BJ (cell line): ENCODE results near the gene SLFN12L. TPM values are rescaled to one million over a fixed set of nuclear protein-coding genes. Genes with fewer than 3 reads are reported as not detected.

Experiments
- CTCF ChIA-PET: fragments of 350-600 bp; formaldehyde crosslinking; extraction: SDS; loops from one replicate; lab custom pipeline; 2021; ENCODE audit warnings: antibody characterized with exemption, inconsistent platforms; lab: Yijun Ruan, JAX
- POLR2A ChIA-PET: fragments of 300-600 bp; sonication (Branson Sonifier 250); formaldehyde crosslinking; extraction: SDS; loops from one replicate; lab custom pipeline; 2021; ENCODE audit warnings: antibody characterized with exemption; lab: Charles Lee
- DNase-seq: peaks from one replicate; pipeline ENCODE4 v3.0.0-alpha.2; 2011; ENCODE audit warnings: low read depth
- H3K27me3 ChIP-seq: 2 replicates; pipeline ENCODE4 v1.6.0; 2011; ENCODE audit warnings: low read length; ENCODE audit not compliant: control insufficient read depth, insufficient read depth
- H3K36me3 ChIP-seq: 2 replicates; pipeline ENCODE4 v1.5.1; 2011; ENCODE audit warnings: low read length; ENCODE audit not compliant: control insufficient read depth, insufficient read depth
- H3K4me3 ChIP-seq: 2 replicates; pipeline ENCODE4 v1.5.1; 2011; ENCODE audit warnings: low read depth, mild to moderate bottlenecking, control low read depth, low read length
- polyA plus RNA-seq: library from polyadenylated mRNA; depleted of rRNA; stranded (reverse); fragments of >200 nt; gene quantifications from 2 replicates; pipeline ENCODE4 v1.2.3, GENCODE V29; 2011
- TF ChIP-seq, protein P1 (sequence below): IDR thresholded peaks from 2 replicates; pipeline ENCODE4 v1.5.1; 2011; ENCODE audit warnings: low read depth, mild to moderate bottlenecking, control low read depth, inconsistent platforms, low read length, moderate library complexity; ENCODE audit not compliant: insufficient read depth

Gene SLFN12L
- polyA plus RNA-seq, 1 experiment = not detected

DNA sequence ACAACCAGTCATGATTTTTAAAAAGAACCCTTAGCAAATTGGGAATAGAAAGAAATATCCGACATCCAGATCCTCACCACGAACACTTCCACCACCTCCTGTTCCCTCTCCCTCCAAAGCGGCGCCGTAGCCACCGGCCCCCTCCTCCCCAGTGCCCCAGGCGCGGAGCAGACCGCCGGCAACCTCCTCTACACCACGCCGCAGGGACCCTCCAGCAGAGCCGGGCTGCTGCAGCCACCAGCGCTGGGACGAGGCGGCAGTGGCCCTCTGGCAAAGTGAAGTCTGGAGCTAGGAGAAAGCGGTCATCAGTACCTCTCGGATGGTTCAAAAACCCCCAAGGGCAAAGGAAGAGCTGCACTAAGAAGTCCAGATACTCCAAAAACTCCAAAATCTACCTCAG is 47.5 kb downstream of the SLFN12L start:
- TF ChIP-seq, protein P1, sequence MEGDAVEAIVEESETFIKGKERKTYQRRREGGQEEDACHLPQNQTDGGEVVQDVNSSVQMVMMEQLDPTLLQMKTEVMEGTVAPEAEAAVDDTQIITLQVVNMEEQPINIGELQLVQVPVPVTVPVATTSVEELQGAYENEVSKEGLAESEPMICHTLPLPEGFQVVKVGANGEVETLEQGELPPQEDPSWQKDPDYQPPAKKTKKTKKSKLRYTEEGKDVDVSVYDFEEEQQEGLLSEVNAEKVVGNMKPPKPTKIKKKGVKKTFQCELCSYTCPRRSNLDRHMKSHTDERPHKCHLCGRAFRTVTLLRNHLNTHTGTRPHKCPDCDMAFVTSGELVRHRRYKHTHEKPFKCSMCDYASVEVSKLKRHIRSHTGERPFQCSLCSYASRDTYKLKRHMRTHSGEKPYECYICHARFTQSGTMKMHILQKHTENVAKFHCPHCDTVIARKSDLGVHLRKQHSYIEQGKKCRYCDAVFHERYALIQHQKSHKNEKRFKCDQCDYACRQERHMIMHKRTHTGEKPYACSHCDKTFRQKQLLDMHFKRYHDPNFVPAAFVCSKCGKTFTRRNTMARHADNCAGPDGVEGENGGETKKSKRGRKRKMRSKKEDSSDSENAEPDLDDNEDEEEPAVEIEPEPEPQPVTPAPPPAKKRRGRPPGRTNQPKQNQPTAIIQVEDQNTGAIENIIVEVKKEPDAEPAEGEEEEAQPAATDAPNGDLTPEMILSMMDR = no peak
- H3K27me3 ChIP-seq = peaks cover 42% of the 10 kb centered on the region
- no peaks in the 10 kb centered on the region for H3K36me3 ChIP-seq
- CTCF ChIA-PET = no interaction called here
- no peak overlapping the region for H3K4me3 ChIP-seq
- POLR2A ChIA-PET = no interaction called here
- DNase-seq = no peak

DNA sequence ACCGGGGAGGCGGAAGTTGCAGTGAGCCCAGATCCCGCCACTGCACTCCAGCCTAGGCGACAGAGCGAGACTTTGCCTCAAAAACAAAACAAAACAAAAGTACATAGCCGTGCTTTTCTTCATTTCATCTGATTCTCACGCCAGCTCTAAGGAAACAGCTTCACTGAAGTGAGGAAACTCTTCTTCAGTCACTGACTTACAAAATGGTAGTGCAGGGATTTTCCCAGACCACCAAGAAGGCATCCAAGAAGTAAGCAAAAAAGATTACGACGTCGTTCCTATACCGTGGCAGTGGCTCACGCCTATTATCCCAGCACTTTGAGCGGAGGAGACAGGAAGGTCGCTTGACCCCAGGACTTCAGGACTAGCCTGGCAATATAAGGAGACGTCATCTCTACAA is 48.5 kb downstream of the SLFN12L start:
- TF ChIP-seq, protein P1 = no peak
- Histone ChIP-seq H3K36me3 (no peaks in the 10 kb centered on the region), H3K27me3 (peaks cover 41% of the 10 kb centered on the region), H3K4me3 (no peak overlapping the region)
- DNase-seq = no peak
- ChIA-PET CTCF (interaction anchor here (1.1 kb wide), 1 partner anchor 177 kb away, joined by 3 read pairs; no protein-coding TSS in a partner anchor), POLR2A (no interaction called here)

DNA sequence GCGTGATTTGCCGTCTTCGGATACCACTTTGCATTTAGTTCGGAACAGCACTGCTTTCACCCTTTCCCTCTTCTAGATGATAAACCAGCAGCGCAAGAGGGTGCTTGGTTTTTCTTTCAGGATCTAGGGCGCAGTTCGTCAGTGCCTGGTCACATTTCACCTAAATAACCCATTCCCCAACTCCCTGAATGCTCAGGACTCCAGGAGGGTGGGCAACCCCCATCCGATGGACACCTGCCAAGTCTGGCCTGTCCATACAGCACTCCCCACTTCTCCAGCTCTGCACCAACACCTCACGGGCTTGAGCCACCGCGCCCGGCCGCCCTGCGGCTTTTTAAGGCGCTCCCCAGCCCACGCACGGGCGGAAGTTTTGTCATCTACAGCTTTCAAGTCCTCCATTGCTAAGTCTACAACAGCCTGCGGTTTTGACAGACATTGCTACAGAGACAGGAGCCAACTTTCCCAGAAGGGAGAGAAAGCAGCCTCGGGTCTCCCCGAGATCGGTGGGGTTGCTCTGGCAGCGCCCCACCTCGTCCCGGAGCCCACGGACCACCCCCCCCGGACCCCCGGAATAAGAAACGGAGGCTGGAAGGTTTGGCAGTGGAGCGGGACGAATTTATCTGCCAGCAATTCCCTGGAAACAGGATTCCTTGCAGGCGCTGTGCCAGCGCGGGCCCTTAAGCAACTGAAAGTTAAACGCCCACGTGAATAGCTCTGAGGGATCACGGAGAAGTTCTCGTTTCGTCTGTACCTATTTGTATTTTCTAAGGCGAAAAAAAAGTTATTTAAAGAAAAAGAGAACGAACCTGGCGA is 50.4 kb downstream of the SLFN12L start:
- ChIA-PET POLR2A (no interaction called here), CTCF (interaction anchor here (0.6 to 1.1 kb wide), 3 partner anchors 7 to 248 kb away, joined by 3 to 4 read pairs (median 3); no protein-coding TSS in a partner anchor)
- peak overlapping the region; percentile 49 for H3K4me3 ChIP-seq
- no peak for DNase-seq
- TF ChIP-seq, protein P1 = no peak
- H3K36me3 ChIP-seq = no peaks in the 10 kb centered on the region
- H3K27me3 ChIP-seq = peaks cover 43% of the 10 kb centered on the region

DNA sequence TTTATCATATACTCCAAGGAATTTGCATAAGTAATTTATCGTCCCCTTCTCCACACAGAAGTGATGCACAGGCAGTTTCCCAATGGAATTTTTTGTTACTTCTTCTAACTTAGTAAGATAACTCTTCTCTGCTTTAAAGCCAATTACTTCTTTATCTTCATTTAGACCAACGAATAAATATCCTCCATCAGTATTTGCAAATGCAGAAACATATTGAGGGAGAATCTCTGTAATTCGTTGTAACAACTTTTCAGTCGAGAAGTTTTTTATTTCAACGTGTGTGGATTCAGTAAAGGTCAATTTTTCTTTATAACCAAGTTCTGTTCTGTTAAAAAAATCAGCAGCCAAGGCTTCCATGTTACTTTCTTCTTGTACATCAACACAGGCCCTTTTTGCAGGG is 58.2 kb downstream of the SLFN12L start:
- Histone ChIP-seq H3K27me3 (peaks cover 9% of the 10 kb centered on the region), H3K4me3 (no peak overlapping the region), H3K36me3 (no peaks in the 10 kb centered on the region)
- DNase-seq = no peak
- TF ChIP-seq, protein P1 = no peak
- ChIA-PET CTCF (interaction anchor here (0.8 to 1.0 kb wide), 2 partner anchors 9 to 12 kb away, joined by 3 to 4 read pairs; no protein-coding TSS in a partner anchor), POLR2A (no interaction called here)

DNA sequence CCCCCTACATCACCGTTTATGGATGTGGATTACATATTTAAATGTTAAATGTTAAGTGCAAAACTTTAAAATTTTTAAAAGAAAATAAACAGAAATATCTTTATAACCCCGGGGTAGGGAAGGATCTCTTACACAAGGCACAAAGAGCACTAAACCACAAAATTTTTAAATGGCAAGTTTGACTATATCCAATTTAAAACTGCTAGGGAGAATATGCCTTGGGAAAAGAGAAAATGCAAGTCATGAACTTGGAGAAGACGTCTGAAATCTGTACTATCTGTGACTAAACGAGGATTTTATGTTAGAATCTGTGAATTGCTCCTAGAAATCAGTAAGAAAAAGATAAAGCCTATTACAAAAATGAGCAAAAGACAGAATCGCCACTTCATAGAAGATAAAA is 60.2 kb downstream of the SLFN12L start:
- POLR2A ChIA-PET = no interaction called here
- TF ChIP-seq, protein P1 = no peak
- Histone ChIP-seq H3K36me3 (no peaks in the 10 kb centered on the region), H3K27me3 (peaks cover 5% of the 10 kb centered on the region), H3K4me3 (no peak overlapping the region)
- DNase-seq = no peak
- CTCF ChIA-PET = no interaction called here
